Suprapubic skin (tissue), 4 donors: Measurements from ENCODE around the gene TPRG1. TPM values are rescaled to one million over a fixed set of nuclear protein-coding genes. Genes with fewer than 3 reads are reported as not detected.

Source experiments
- DNase-seq, 2 donors: peaks; one replicate each; pipeline ENCODE4 v3.0.0-alpha.2; 2019; ENCODE audit warnings: low spot score in 2 of 2
- H3K27ac ChIP-seq: fragments of 200-600 bp; sonication (generic); one replicate; pipeline ENCODE4 v1.5.1; 2019
- H3K27me3 ChIP-seq: fragments of 200-600 bp; sonication (generic); one replicate; pipeline ENCODE4 v1.5.1; 2019
- H3K36me3 ChIP-seq: fragments of 200-600 bp; sonication (generic); one replicate; pipeline ENCODE4 v1.5.1; 2019
- H3K4me1 ChIP-seq: fragments of 200-600 bp; sonication (generic); one replicate; pipeline ENCODE4 v1.5.1; 2019
- H3K4me3 ChIP-seq: fragments of 200-600 bp; sonication (generic); one replicate; pipeline ENCODE4 v1.5.1; 2019; ENCODE audit warnings: mild to moderate bottlenecking
- H3K9me3 ChIP-seq: fragments of 200-600 bp; sonication (generic); one replicate; pipeline ENCODE4 v1.5.1; 2019
- CTCF ChIP-seq, 2 donors: fragments of 200-600 bp in 1 of 2; fragments of 450-650 bp in 1 of 2; sonication (generic) in 1 of 2; IDR thresholded peaks; one replicate each; pipeline ENCODE4 v1.5.1; 2016 to 2019; ENCODE audit warnings: antibody characterized with exemption in 2 of 2, mild to moderate bottlenecking in 1 of 2, moderate library complexity in 1 of 2
- EP300 ChIP-seq: sonication (generic); formaldehyde crosslinking; IDR thresholded peaks from one replicate; pipeline ENCODE4 v1.6.1; 2017; ENCODE audit warnings: antibody characterized with exemption
- POLR2A ChIP-seq, 2 donors: fragments of 450-650 bp; IDR thresholded peaks; one replicate each; pipeline ENCODE4 v1.6.1; 2017; ENCODE audit warnings: antibody characterized with exemption in 2 of 2, mild to moderate bottlenecking in 2 of 2, moderate library complexity in 2 of 2
- POLR2AphosphoS5 ChIP-seq, 3 donors: sonication (generic); formaldehyde crosslinking; IDR thresholded peaks; one replicate each; pipeline ENCODE4 v1.6.1; 2017; ENCODE audit warnings: antibody characterized with exemption in 3 of 3
- WGBS: methylation state at CpG from one replicate; pipeline ENCODE4 v1.1.5; 2018; 5-methylcytosine and 5-hydroxymethylcytosine counted together
- total RNA-seq, 4 donors: library from RNA; depleted of rRNA; stranded (reverse); fragments of >200 nt; gene quantifications; one replicate each; pipeline ENCODE4 v1.1.0, GENCODE V29; 2016

Gene TPRG1
- total RNA-seq, 4 donors from 2014 or later, result 19.9 to 30.9 (median 28.4) TPM

GRCh38 chr3:189309400-189309975, 137.7 kb downstream of the TPRG1 start:
- no peak for TF ChIP-seq POLR2A (IDR thresholded peaks at IDR 0.05)
- no peak for TF ChIP-seq EP300
- no peak for TF ChIP-seq CTCF (IDR thresholded peaks at IDR 0.05)
- Histone ChIP-seq H3K36me3 (no peaks in the 10 kb centered on the region), H3K4me3 (no peak overlapping the region), H3K9me3 (no peaks in the 10 kb centered on the region), H3K4me1 (peaks cover 35% of the 10 kb centered on the region), H3K27ac (peak overlapping the region; percentile 70), H3K27me3 (no peaks in the 10 kb centered on the region)
- WGBS, result 55% methylated on average over 6 of the region's 6 CpGs
- no peak for DNase-seq

GRCh38 chr3:189311521-189311920, 139.8 kb downstream of the TPRG1 start:
- peaks cover 21% of the 10 kb centered on the region for H3K4me1 ChIP-seq
- 86% methylated on average over 2 of the region's 2 CpGs for WGBS
- no peak for TF ChIP-seq EP300
- no peak for TF ChIP-seq POLR2AphosphoS5 (IDR thresholded peaks at IDR 0.05)
- TF ChIP-seq POLR2A (IDR thresholded peaks at IDR 0.05), result no peak
- TF ChIP-seq CTCF (IDR thresholded peaks at IDR 0.05), result no peak
- no peaks in the 10 kb centered on the region for H3K9me3 ChIP-seq
- H3K36me3 ChIP-seq, result no peaks in the 10 kb centered on the region
- no peak for DNase-seq
- no peak overlapping the region for H3K4me3 ChIP-seq
- H3K27ac ChIP-seq, result no peak overlapping the region
- no peaks in the 10 kb centered on the region for H3K27me3 ChIP-seq

GRCh38 chr3:189312866-189313265, 141.1 kb downstream of the TPRG1 start:
- Histone ChIP-seq H3K4me1 (peaks cover 25% of the 10 kb centered on the region), H3K36me3 (no peaks in the 10 kb centered on the region), H3K9me3 (no peaks in the 10 kb centered on the region), H3K4me3 (no peak overlapping the region), H3K27me3 (no peaks in the 10 kb centered on the region), H3K27ac (no peak overlapping the region)
- no peak for DNase-seq
- TF ChIP-seq EP300 (no peak), POLR2AphosphoS5 (IDR thresholded peaks at IDR 0.05) (no peak), POLR2A (IDR thresholded peaks at IDR 0.05) (no peak)
- WGBS, result 58% methylated on average over 4 of the region's 4 CpGs

- Histone ChIP-seq H3K4me1 (peaks cover 7% of the 10 kb centered on the region), H3K27me3 (no peaks in the 10 kb centered on the region), H3K9me3 (no peaks in the 10 kb centered on the region), H3K4me3 (no peak overlapping the region), H3K27ac (no peak overlapping the region), H3K36me3 (no peaks in the 10 kb centered on the region)
- no peak for TF ChIP-seq POLR2A (IDR thresholded peaks at IDR 0.05)
- no peak for TF ChIP-seq EP300
- no peak for TF ChIP-seq CTCF (IDR thresholded peaks at IDR 0.05)
- no peak for TF ChIP-seq POLR2AphosphoS5 (IDR thresholded peaks at IDR 0.05)
- 68% methylated on average over 6 of the region's 6 CpGs for WGBS
- no peak for DNase-seq
Observed at GRCh38 chr3:189316296-189317019, 144.7 kb downstream of the TPRG1 start.

GRCh38 chr3:189317911-189318310, 146.1 kb downstream of the TPRG1 start:
- H3K9me3 ChIP-seq, result no peaks in the 10 kb centered on the region
- no peak overlapping the region for H3K4me3 ChIP-seq
- no peak overlapping the region for H3K27ac ChIP-seq
- no peak for DNase-seq
- peaks cover 7% of the 10 kb centered on the region for H3K4me1 ChIP-seq
- H3K36me3 ChIP-seq, result no peaks in the 10 kb centered on the region
- no peaks in the 10 kb centered on the region for H3K27me3 ChIP-seq
- TF ChIP-seq CTCF (IDR thresholded peaks at IDR 0.05), result no peak
- TF ChIP-seq EP300, result no peak
- no peak for TF ChIP-seq POLR2AphosphoS5 (IDR thresholded peaks at IDR 0.05)
- TF ChIP-seq POLR2A (IDR thresholded peaks at IDR 0.05), result no peak
- WGBS, result 90% methylated on average over 3 of the region's 3 CpGs
